Measurements from ENCODE around the gene ADSS2.

- TF ChIP-seq CTCF (conservative IDR thresholded peaks at IDR 0.05; ENCODE audit: low read length), result no peak
- TF ChIP-seq EZH2phosphoT487 (IDR thresholded peaks at IDR 0.05; ENCODE audit: borderline replicate concordance), result no peak
Measured at GRCh38 chr1:244449936-244450508, 1.7 kb downstream of the ADSS2 start.

Data from Loucy (cell line).